H54 (cell line): ENCODE results near the gene AP3S1.
"Not testable (repeated sequence)": the region's sequence is repeated elsewhere in the genome, so short reads cannot be mapped to it uniquely, and the experiment has no call there.

Experiments
- DNase-seq: peaks from one replicate; pipeline ENCODE4 v3.0.0; 2011; ENCODE audit warnings: low spot score, mixed read lengths; ENCODE audit not compliant: insufficient read length
- FAIRE-seq: peaks from 3 replicates; lab custom pipeline; 2011; peaks lifted over from hg19 to GRCh38; lab: Jason Lieb, UNC
- POLR2A ChIP-seq: IDR thresholded peaks from 2 replicates; pipeline ENCODE4 v1.6.1; 2011; ENCODE audit warnings: low read depth, mild to moderate bottlenecking, low read length

The AP3S1 gene

DNA sequence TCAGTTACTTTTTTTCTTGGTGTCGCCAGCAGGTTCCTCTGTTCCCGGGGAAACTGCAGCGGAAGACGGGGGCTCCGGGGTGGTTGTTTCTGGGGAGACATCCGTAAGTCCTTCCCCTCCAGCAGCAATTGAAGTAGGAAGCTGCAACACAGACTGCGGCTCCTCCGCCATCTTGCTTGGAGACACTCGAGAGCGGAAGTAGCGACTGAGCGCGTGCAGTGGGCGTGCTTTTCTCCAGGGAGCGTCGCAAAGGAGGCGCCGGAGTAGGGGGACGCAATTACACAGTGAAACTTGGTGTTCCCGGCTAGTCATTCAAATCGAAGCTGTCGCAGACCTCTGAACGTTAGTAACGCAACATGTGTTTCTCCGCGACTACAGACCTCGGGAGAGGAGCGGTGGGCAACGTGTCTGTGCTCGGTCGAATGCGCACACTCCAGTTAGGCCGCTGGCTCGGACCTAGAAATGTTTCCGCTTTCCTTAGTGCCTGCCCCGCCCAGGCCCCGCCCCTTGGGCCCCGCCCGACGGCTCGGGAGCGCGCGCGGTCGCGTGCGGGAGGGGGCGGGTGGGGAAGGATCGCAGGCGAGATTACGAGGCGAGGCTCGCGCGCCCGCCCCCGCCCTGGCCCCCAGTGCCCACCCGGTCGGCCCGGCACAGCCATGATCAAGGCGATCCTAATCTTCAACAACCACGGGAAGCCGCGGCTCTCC is at the start of gene AP3S1, which contains the start of gene ATG12:
TSS of gene AP3S1 (plus strand) at position 554 of the 707 bp plus-strand sequence. CDS start at position 657, 103 bp downstream.
TSS of gene ATG12 (minus strand) at position 184 of the 707 bp plus-strand sequence. CDS start at position 171, 13 bp downstream.
- TF ChIP-seq POLR2A = peak; percentile 84
- peak; percentile 83 for FAIRE-seq
- peak; percentile 65 for DNase-seq

DNA sequence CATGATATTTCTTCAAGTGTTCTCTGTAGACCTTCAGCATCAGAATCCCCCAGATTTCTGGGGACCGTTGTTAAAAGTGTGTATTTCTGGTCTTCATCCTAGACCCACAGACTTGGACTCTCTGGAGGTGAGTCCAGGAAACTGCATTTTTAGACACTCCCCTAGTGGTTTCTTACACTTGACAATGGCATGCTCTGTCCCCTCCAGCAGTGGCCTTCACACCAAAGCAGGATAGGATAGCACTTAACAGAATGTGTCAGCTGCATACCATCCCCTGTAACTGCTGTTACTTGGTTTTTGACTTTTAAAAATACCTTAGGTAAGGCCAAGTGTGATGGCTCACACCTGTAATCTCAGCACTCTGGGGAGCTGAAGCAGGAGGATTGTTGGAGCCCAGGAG is 46.0 kb upstream of the AP3S1 start:
- FAIRE-seq (no peak), DNase-seq (no peak)
- no peak for TF ChIP-seq POLR2A

DNA sequence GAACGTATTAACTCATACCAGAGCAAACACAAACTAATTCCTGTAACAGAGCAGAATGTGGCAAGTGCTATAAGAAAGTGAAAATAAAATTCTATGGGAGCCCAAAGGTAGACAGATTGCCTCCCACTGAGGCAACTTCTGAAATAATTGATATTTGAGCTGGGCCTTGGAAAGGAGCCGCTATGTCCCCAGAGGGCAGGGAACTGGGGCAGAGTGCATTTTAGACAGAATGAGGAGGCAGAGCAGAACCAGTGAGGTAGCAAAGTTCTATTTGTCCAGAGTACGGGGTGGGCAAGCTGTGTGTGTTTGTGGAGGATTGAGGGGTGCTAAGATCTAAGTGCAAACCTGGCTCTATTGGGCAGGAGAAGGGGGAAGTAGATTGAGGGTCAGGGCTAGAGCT is 45.1 kb upstream of the AP3S1 start:
- DNase-seq = no peak
- TF ChIP-seq POLR2A = no peak
- FAIRE-seq = no peak

DNA sequence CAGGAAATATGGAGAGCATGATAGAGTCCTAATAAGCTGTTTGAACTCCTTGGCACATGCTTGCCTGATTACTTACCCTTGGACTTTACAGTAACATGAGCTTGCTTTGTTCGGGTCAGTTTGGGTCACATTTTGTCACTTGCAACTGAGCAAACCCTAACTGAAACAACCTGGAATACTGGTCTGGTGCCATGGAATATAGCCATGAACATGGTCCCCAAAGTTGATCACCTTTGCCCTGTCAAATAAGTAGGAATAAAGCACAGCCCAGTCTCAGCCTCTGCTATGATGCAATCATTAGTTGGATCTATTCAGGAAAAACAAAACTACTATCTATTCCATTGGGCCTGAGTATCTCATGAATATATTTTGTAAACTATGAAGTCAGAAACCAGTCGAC is 43.5 kb upstream of the AP3S1 start:
- FAIRE-seq (no peak), DNase-seq (no peak)
- TF ChIP-seq POLR2A = no peak

DNA sequence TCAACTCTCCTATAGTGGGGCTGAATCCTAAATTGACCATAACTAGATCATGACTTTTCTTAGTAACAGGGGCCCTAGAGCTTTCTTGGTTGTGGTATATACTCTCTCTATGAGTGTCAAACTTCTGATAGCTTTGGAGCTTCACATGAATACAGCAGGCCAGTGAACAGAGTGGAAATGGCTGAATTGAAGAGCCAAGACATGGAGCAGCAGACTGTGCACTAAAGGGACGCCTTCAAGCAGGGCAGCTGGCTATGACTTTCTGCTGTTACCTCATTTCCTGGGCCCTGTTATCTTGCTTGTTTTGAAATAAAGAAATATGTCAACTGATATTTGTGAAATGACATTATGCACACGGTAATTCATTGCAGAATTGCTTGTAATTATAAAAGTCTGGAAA is 41.6 kb upstream of the AP3S1 start:
- no peak for DNase-seq
- TF ChIP-seq POLR2A = no peak
- no peak for FAIRE-seq

DNA sequence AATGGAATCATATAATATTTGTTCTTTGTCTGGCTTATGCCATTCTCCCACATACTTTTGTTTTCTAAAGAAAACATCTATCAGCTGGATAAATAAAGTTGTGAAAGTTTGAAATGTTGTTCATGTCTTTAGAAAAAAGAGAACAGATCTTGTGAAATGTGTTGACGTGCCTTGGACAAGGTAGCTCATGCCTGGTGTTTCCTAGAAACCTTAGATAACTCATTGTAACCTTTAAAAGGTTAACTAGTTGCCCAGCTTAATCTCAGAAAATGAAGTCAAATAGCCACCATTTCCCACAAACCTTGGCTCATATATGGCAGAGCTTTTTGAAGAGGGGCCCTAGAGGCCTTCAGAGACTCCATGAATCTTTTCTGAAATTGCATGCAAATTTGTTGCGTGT is 40.6 kb upstream of the AP3S1 start:
- FAIRE-seq = no peak
- no peak for TF ChIP-seq POLR2A
- DNase-seq = no peak

DNA sequence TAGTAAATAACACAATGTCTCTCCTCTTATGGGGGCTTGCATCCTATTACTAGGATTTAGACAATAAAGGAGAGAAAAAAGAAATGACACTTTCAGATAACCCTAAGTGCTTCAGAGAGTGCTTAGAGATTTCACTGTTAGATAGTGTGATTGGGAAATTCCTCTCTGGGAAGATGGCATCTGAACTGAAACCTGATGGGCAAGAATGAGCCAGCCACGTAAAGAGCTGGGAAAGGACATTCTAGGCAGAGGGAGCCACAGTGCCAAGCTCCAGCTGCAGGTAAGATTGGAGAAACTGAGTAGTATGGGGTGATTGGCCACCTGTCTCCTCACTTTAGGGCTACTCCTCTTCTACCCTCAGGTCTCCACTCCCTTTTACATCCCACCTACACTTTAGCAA is 39.8 kb upstream of the AP3S1 start:
- DNase-seq = no peak
- FAIRE-seq = no peak
- no peak for TF ChIP-seq POLR2A

DNA sequence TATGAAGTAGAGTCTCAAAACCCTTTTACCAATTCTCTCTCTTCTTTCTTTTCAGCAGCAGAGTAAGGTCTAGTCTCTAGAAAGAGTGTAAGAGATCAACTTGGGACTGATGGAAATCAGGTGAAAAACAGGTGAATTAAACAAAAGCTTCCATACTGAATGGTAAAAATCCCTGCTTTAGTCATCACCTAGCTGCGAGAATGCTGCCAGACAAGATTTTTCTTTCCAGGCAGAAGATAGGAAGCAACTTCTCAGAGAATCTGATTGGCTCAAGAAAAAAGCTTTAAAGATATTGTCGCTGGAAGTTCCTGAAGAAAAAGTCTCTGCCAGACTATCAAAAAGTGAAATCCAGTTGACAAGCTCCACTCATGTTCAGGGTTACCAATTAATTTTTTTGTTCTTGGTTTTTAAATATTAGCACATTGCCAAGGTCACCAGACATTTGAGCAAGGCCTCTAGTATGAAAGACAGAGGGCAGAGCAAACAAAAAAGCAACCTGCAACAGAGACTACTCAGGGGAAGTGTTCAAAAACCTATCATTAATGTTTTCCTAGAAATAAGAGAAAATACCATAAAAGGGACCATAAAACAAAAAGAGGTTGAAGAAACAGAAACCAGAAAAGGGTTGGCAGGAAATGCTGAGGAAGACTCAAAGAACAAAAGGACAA is 34.6 kb upstream of the AP3S1 start:
- TF ChIP-seq POLR2A = no peak
- FAIRE-seq (no peak), DNase-seq (no peak)

DNA sequence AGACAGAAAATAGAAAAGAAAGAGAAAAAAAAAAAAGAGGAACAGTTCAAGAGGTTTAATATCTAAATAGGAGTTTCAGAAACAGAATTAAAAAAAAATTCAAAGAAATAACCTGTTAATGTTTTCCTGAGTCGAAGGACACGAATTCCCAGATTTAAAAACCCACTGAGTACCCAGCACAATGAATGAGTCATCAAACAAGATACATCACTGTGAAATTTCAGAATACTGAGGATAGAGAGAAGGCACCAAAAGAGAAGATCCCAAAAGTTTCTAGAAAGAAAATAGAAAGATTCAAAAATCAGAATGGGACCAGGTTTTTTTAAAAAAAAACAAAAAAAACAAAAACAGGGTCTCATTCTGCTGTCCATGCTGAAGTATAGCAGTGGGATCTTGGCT is 34.1 kb upstream of the AP3S1 start:
- TF ChIP-seq POLR2A = no peak
- DNase-seq (no peak), FAIRE-seq (no peak)

DNA sequence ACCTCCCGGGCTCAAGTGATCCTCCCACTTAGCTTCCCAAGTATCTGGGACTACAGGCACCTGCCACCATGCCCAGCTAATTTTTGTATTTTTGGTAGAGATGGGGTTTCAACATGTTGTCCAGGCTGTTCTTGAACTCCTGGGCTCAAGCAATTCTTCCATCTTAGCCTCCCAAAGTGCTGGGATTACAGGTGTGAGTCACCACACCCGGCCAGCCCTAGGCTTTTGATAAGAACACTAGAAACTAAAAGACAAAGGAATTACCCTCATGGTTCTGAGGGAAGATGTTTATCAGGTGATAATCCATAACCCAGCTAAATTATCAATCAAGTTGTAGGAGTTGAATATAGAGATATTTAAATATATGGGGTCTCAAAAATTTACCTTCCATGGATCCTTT is 33.7 kb upstream of the AP3S1 start:
- FAIRE-seq, DNase-seq: not testable (repeated sequence)

DNA sequence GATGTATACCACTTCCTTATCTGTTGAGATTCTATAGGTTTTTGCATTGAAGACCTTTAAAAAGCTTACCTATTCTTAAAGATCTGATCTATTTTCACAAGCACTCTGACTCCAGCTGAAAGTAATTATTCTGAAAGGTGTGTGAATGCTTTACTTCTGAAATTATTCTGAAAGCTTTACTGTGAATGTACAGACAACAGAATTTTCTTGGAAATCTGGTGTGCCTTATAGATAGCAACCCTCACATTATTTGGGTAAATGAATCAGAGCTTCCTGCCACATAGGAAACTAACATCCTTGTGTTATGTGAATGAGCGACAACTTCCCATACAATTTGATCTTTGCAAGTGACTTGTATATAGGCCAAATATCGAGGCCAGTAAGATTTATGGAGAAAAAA is 31.8 kb upstream of the AP3S1 start:
- TF ChIP-seq POLR2A = no peak
- DNase-seq = no peak
- FAIRE-seq = no peak

DNA sequence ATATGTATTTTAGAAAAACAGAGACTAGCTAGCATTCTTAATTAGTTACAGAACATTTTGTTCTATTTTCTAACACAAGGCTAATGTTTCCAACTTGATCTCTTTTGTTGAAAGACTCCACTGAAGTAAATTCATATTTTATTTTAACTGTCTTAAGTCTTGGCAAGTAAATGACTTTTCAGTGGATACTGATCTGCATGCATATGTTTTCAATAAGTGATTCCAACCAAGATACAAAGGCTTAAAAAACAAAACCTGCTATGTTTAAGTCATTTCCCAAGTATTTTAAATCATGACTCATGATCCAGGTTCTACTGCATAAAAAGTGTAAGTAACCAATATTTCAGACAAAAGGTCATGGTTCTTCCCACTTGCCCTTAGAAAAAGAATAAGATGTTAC is 31.0 kb upstream of the AP3S1 start:
- no peak for FAIRE-seq
- no peak for TF ChIP-seq POLR2A
- no peak for DNase-seq

DNA sequence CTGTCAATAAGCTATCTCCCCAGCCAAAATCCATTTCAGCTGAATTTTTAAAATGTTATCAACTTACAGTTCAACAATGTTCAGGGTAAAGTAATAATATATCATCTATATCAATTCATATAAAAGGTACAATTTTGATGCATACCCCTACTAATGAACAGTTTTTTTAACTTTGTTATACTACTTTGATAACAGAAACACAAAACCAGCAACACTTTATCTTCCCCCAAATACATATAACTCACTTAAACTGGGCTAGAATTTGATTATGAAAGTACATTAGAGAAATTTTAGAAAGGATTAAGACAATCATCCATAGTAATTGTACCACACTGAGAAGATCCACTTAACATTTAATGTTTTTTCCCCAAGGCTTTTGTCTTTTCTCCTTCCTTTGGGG is 30.3 kb upstream of the AP3S1 start:
- FAIRE-seq (no peak), DNase-seq (no peak)
- TF ChIP-seq POLR2A = no peak

DNA sequence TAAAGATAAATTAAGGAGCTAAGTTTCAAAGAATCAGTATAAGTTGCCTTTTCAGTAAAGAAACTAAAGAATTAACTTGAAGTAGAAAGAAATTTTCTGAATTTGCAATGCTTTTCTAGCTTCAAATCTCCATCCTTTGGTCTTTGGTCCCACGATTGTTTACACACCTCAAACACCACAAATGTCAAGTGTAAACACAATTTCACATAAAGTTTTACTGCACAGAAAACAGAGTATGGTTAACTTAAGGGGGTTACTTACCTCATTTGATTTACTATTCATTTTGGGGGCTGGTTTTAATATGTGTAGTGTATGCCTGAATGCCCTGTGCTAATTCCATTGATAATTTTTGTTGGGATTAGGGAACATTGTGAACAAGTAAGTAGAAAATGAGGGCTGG is 29.4 kb upstream of the AP3S1 start:
- TF ChIP-seq POLR2A = no peak
- FAIRE-seq (no peak), DNase-seq (no peak)

DNA sequence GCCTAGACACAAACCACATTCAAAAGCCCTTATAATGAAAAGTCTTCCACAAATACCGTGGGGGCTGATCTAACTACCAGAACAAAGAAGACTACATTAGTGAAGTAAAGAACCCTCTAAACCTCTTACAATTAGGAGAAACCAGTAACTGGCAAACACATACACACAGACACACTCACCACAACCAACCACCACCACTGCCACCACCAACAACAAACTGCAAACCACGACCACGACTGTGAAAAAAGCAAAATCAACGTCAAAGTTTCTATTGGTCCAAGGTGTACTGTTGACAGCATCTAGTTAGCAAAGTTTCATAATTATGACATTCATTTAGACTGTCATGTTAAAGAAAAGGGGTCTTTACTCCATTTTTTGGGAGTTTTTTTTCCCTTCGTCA is 28.0 kb upstream of the AP3S1 start:
- FAIRE-seq (no peak), DNase-seq (no peak)
- no peak for TF ChIP-seq POLR2A
